ENCODE measurements around the gene ARHGEF38.
A peak's percentile ranks its signal among the peaks of the same experiment; 100 is the strongest.
"Not testable (repeated sequence)": the region's sequence is repeated elsewhere in the genome, so short reads cannot be mapped to it uniquely, and the experiment has no call there.

ARHGEF38 gene

GRCh38 chr4:105662935-105663675 lies 110.7 kb downstream of the ARHGEF38 start:
- H3K4me3 ChIP-seq (ENCODE audit: low read length in 2 of 2): no peak overlapping the region
- H3K27me3 ChIP-seq (ENCODE audit: control insufficient read depth in 2 of 2, insufficient read depth in 2 of 2, low read length in 2 of 2): no peaks in the 10 kb centered on the region
- no peak overlapping the region for H3K27ac ChIP-seq (ENCODE audit: low read depth in 2 of 2, low read length in 2 of 2)
- H3K4me1 ChIP-seq (ENCODE audit: control insufficient read depth in 2 of 2, insufficient read depth in 2 of 2, low read length in 2 of 2): no peaks in the 10 kb centered on the region
- H3K9ac ChIP-seq (ENCODE audit: low read depth in 1 of 2, low read length in 2 of 2): no peak overlapping the region
- H3K36me3 ChIP-seq (ENCODE audit: control insufficient read depth in 2 of 2, insufficient read depth in 2 of 2, low read length in 2 of 2): peaks cover 3 to 5% of the 10 kb centered on the region in 2 donors
- H3K9me3 ChIP-seq (ENCODE audit: control insufficient read depth in 2 of 2, low read length in 2 of 2): no peaks in the 10 kb centered on the region

- no peak overlapping the region for H3K9ac ChIP-seq (ENCODE audit: low read depth in 1 of 2, low read length in 2 of 2)
- no peaks in the 10 kb centered on the region for H3K9me3 ChIP-seq (ENCODE audit: control insufficient read depth in 2 of 2, low read length in 2 of 2)
- peaks cover 0 to 3% of the 10 kb centered on the region in 2 donors for H3K36me3 ChIP-seq (ENCODE audit: control insufficient read depth in 2 of 2, insufficient read depth in 2 of 2, low read length in 2 of 2)
- H3K27ac ChIP-seq (ENCODE audit: low read depth in 2 of 2, low read length in 2 of 2): no peak overlapping the region
- no peaks in the 10 kb centered on the region for H3K27me3 ChIP-seq (ENCODE audit: control insufficient read depth in 2 of 2, insufficient read depth in 2 of 2, low read length in 2 of 2)
- no peak overlapping the region for H3K4me3 ChIP-seq (ENCODE audit: low read length in 2 of 2)
- no peaks in the 10 kb centered on the region for H3K4me1 ChIP-seq (ENCODE audit: control insufficient read depth in 2 of 2, insufficient read depth in 2 of 2, low read length in 2 of 2)
Measured at GRCh38 chr4:105666693-105667092, 114.3 kb downstream of the ARHGEF38 start.

GRCh38 chr4:105670684-105671083 lies 118.3 kb downstream of the ARHGEF38 start:
- Histone ChIP-seq H3K27me3 (ENCODE audit: control insufficient read depth in 2 of 2, insufficient read depth in 2 of 2, low read length in 2 of 2) (no peaks in the 10 kb centered on the region), H3K9ac (ENCODE audit: low read depth in 1 of 2, low read length in 2 of 2) (no peak overlapping the region), H3K27ac (ENCODE audit: low read depth in 2 of 2, low read length in 2 of 2) (no peak overlapping the region), H3K4me1 (ENCODE audit: control insufficient read depth in 2 of 2, insufficient read depth in 2 of 2, low read length in 2 of 2) (no peaks in the 10 kb centered on the region), H3K9me3 (ENCODE audit: control insufficient read depth in 2 of 2, low read length in 2 of 2) (no peaks in the 10 kb centered on the region), H3K36me3 (ENCODE audit: control insufficient read depth in 2 of 2, insufficient read depth in 2 of 2, low read length in 2 of 2) (no peaks in the 10 kb centered on the region), H3K4me3 (ENCODE audit: low read length in 2 of 2) (no peak overlapping the region)

- Histone ChIP-seq H3K27me3 (ENCODE audit: control insufficient read depth in 2 of 2, insufficient read depth in 2 of 2, low read length in 2 of 2) (no peaks in the 10 kb centered on the region), H3K9me3 (ENCODE audit: control insufficient read depth in 2 of 2, low read length in 2 of 2) (no peaks in the 10 kb centered on the region), H3K4me1 (ENCODE audit: control insufficient read depth in 2 of 2, insufficient read depth in 2 of 2, low read length in 2 of 2) (no peaks in the 10 kb centered on the region), H3K27ac (ENCODE audit: low read depth in 2 of 2, low read length in 2 of 2) (no peak overlapping the region), H3K9ac (ENCODE audit: low read depth in 1 of 2, low read length in 2 of 2) (no peak overlapping the region), H3K36me3 (ENCODE audit: control insufficient read depth in 2 of 2, insufficient read depth in 2 of 2, low read length in 2 of 2) (no peaks in the 10 kb centered on the region), H3K4me3 (ENCODE audit: low read length in 2 of 2) (no peak overlapping the region)
Measured at GRCh38 chr4:105671301-105671700, 118.9 kb downstream of the ARHGEF38 start.

GRCh38 chr4:105674011-105674410 lies 121.6 kb downstream of the ARHGEF38 start:
- no peak overlapping the region for H3K4me3 ChIP-seq (ENCODE audit: low read length in 2 of 2)
- no peaks in the 10 kb centered on the region for H3K27me3 ChIP-seq (ENCODE audit: control insufficient read depth in 2 of 2, insufficient read depth in 2 of 2, low read length in 2 of 2)
- no peaks in the 10 kb centered on the region for H3K9me3 ChIP-seq (ENCODE audit: control insufficient read depth in 2 of 2, low read length in 2 of 2)
- no peak overlapping the region for H3K9ac ChIP-seq (ENCODE audit: low read depth in 1 of 2, low read length in 2 of 2)
- H3K4me1 ChIP-seq (ENCODE audit: control insufficient read depth in 2 of 2, insufficient read depth in 2 of 2, low read length in 2 of 2): peaks cover 0 to 4% of the 10 kb centered on the region in 2 donors
- no peaks in the 10 kb centered on the region for H3K36me3 ChIP-seq (ENCODE audit: control insufficient read depth in 2 of 2, insufficient read depth in 2 of 2, low read length in 2 of 2)
- no peak overlapping the region for H3K27ac ChIP-seq (ENCODE audit: low read depth in 2 of 2, low read length in 2 of 2)

GRCh38 chr4:105677709-105678108 lies 125.3 kb downstream of the ARHGEF38 start:
- no peak overlapping the region for H3K9ac ChIP-seq (ENCODE audit: low read depth in 1 of 2, low read length in 2 of 2)
- peaks cover 5 to 7% of the 10 kb centered on the region in 2 donors for H3K4me1 ChIP-seq (ENCODE audit: control insufficient read depth in 2 of 2, insufficient read depth in 2 of 2, low read length in 2 of 2)
- peak overlapping the region; percentile 17 to 34 for H3K27ac ChIP-seq (ENCODE audit: low read depth in 2 of 2, low read length in 2 of 2)
- H3K36me3 ChIP-seq (ENCODE audit: control insufficient read depth in 2 of 2, insufficient read depth in 2 of 2, low read length in 2 of 2): peaks cover 2 to 8% of the 10 kb centered on the region in 2 donors
- no peaks in the 10 kb centered on the region for H3K27me3 ChIP-seq (ENCODE audit: control insufficient read depth in 2 of 2, insufficient read depth in 2 of 2, low read length in 2 of 2)
- H3K9me3 ChIP-seq (ENCODE audit: control insufficient read depth in 2 of 2, low read length in 2 of 2): no peaks in the 10 kb centered on the region
- no peak overlapping the region for H3K4me3 ChIP-seq (ENCODE audit: low read length in 2 of 2)

GRCh38 chr4:105679186-105679585 lies 126.8 kb downstream of the ARHGEF38 start:
- Histone ChIP-seq H3K4me1 (ENCODE audit: control insufficient read depth in 2 of 2, insufficient read depth in 2 of 2, low read length in 2 of 2) (peaks cover 7 to 8% of the 10 kb centered on the region in 2 donors), H3K27ac (ENCODE audit: low read depth in 2 of 2, low read length in 2 of 2) (peak overlapping the region; percentile 32 to 44), H3K4me3 (ENCODE audit: low read length in 2 of 2) (no peak overlapping the region), H3K36me3 (ENCODE audit: control insufficient read depth in 2 of 2, insufficient read depth in 2 of 2, low read length in 2 of 2) (peaks cover 7 to 16% of the 10 kb centered on the region in 2 donors), H3K9me3 (ENCODE audit: control insufficient read depth in 2 of 2, low read length in 2 of 2) (no peaks in the 10 kb centered on the region), H3K9ac (ENCODE audit: low read depth in 1 of 2, low read length in 2 of 2) (no peak overlapping the region), H3K27me3 (ENCODE audit: control insufficient read depth in 2 of 2, insufficient read depth in 2 of 2, low read length in 2 of 2) (no peaks in the 10 kb centered on the region)

- no peaks in the 10 kb centered on the region for H3K27me3 ChIP-seq (ENCODE audit: control insufficient read depth in 2 of 2, insufficient read depth in 2 of 2, low read length in 2 of 2)
- peaks cover 6 to 7% of the 10 kb centered on the region in 2 donors for H3K4me1 ChIP-seq (ENCODE audit: control insufficient read depth in 2 of 2, insufficient read depth in 2 of 2, low read length in 2 of 2)
- no peaks in the 10 kb centered on the region for H3K9me3 ChIP-seq (ENCODE audit: control insufficient read depth in 2 of 2, low read length in 2 of 2)
- no peak overlapping the region for H3K4me3 ChIP-seq (ENCODE audit: low read length in 2 of 2)
- H3K27ac ChIP-seq (ENCODE audit: low read depth in 2 of 2, low read length in 2 of 2): peak overlapping the region in 1 of 2 donors; percentile 44
- no peak overlapping the region for H3K9ac ChIP-seq (ENCODE audit: low read depth in 1 of 2, low read length in 2 of 2)
- peaks cover 7 to 29% of the 10 kb centered on the region in 2 donors for H3K36me3 ChIP-seq (ENCODE audit: control insufficient read depth in 2 of 2, insufficient read depth in 2 of 2, low read length in 2 of 2)
Measured at GRCh38 chr4:105683038-105683437, 130.6 kb downstream of the ARHGEF38 start.

- H3K36me3 ChIP-seq (ENCODE audit: control insufficient read depth in 2 of 2, insufficient read depth in 2 of 2, low read length in 2 of 2): peaks cover 23 to 44% of the 10 kb centered on the region in 2 donors
Measured at GRCh38 chr4:105686571-105686970, 134.2 kb downstream of the ARHGEF38 start.

GRCh38 chr4:105694812-105695211 lies 142.4 kb downstream of the ARHGEF38 start:
- not testable (repeated sequence) for H3K27me3 ChIP-seq (ENCODE audit: control insufficient read depth in 2 of 2, insufficient read depth in 2 of 2, low read length in 2 of 2)
- peaks cover 13 to 38% of the 10 kb centered on the region in 2 donors for H3K36me3 ChIP-seq (ENCODE audit: control insufficient read depth in 2 of 2, insufficient read depth in 2 of 2, low read length in 2 of 2)

More at GRCh38 chr4:105686571-105686970, 134.2 kb downstream of the ARHGEF38 start:
- Histone ChIP-seq H3K4me3 (ENCODE audit: low read length in 2 of 2) (no peak overlapping the region), H3K27me3 (ENCODE audit: control insufficient read depth in 2 of 2, insufficient read depth in 2 of 2, low read length in 2 of 2) (no peaks in the 10 kb centered on the region), H3K4me1 (ENCODE audit: control insufficient read depth in 2 of 2, insufficient read depth in 2 of 2, low read length in 2 of 2) (peaks cover 0 to 5% of the 10 kb centered on the region in 2 donors), H3K9me3 (ENCODE audit: control insufficient read depth in 2 of 2, low read length in 2 of 2) (no peaks in the 10 kb centered on the region), H3K27ac (ENCODE audit: low read depth in 2 of 2, low read length in 2 of 2) (no peak overlapping the region), H3K9ac (ENCODE audit: low read depth in 1 of 2, low read length in 2 of 2) (no peak overlapping the region)

More at GRCh38 chr4:105694812-105695211, 142.4 kb downstream of the ARHGEF38 start:
- not testable (repeated sequence) for H3K9ac ChIP-seq (ENCODE audit: low read depth in 1 of 2, low read length in 2 of 2); H3K9me3 ChIP-seq (ENCODE audit: control insufficient read depth in 2 of 2, low read length in 2 of 2); H3K4me1 ChIP-seq (ENCODE audit: control insufficient read depth in 2 of 2, insufficient read depth in 2 of 2, low read length in 2 of 2); H3K27ac ChIP-seq (ENCODE audit: low read depth in 2 of 2, low read length in 2 of 2); H3K4me3 ChIP-seq (ENCODE audit: low read length in 2 of 2)

Measured in mucosa of rectum (tissue), 2 donors.